ENCODE measurements around the gene MED22. TPM values are rescaled to one million over a fixed set of nuclear protein-coding genes. Genes with fewer than 3 reads are reported as not detected.

Gene MED22
- total and polyA plus RNA-seq, 2 of the 8 experiments (the other 6 are each of a cell fraction or from before 2014, with no cell fraction given): 56.4 to 68.4 TPM

DNA sequence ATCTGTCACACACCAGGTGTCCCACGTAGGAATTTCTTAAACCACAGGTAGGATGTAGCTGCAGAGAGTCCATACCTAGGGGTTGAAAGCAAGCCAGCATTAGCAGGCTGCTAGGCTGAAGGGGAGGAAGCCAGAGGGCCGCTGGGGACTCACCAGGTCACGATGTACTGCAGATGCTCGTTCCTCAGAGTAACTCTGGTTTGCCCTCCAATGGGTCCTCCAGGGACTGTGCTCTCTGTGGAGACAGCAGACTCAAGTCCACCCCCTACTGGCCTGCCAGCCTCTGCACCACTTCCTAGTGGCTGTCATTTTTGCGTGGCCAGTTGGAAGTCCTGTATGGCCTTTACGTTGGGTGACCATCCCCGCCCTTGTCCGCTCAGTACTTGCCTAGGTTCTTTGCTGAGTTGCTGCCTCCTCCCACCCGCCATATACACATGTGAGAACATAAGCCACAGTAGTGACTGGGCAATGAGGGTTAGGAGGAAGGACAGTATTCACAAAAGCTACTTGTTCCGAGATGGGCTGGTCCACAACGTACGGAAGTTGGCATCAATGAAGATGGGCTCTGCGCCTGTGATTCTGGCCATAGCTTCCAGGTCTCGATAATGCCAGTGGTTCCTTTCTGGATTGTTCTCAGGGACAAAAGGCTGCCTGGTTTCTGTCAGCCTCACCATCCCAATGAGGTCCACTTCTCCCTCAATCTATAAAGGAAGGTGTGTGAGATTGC lies 4.1 kb upstream of the MED22 start (continued):
- TF ChIP-seq, protein P1, sequence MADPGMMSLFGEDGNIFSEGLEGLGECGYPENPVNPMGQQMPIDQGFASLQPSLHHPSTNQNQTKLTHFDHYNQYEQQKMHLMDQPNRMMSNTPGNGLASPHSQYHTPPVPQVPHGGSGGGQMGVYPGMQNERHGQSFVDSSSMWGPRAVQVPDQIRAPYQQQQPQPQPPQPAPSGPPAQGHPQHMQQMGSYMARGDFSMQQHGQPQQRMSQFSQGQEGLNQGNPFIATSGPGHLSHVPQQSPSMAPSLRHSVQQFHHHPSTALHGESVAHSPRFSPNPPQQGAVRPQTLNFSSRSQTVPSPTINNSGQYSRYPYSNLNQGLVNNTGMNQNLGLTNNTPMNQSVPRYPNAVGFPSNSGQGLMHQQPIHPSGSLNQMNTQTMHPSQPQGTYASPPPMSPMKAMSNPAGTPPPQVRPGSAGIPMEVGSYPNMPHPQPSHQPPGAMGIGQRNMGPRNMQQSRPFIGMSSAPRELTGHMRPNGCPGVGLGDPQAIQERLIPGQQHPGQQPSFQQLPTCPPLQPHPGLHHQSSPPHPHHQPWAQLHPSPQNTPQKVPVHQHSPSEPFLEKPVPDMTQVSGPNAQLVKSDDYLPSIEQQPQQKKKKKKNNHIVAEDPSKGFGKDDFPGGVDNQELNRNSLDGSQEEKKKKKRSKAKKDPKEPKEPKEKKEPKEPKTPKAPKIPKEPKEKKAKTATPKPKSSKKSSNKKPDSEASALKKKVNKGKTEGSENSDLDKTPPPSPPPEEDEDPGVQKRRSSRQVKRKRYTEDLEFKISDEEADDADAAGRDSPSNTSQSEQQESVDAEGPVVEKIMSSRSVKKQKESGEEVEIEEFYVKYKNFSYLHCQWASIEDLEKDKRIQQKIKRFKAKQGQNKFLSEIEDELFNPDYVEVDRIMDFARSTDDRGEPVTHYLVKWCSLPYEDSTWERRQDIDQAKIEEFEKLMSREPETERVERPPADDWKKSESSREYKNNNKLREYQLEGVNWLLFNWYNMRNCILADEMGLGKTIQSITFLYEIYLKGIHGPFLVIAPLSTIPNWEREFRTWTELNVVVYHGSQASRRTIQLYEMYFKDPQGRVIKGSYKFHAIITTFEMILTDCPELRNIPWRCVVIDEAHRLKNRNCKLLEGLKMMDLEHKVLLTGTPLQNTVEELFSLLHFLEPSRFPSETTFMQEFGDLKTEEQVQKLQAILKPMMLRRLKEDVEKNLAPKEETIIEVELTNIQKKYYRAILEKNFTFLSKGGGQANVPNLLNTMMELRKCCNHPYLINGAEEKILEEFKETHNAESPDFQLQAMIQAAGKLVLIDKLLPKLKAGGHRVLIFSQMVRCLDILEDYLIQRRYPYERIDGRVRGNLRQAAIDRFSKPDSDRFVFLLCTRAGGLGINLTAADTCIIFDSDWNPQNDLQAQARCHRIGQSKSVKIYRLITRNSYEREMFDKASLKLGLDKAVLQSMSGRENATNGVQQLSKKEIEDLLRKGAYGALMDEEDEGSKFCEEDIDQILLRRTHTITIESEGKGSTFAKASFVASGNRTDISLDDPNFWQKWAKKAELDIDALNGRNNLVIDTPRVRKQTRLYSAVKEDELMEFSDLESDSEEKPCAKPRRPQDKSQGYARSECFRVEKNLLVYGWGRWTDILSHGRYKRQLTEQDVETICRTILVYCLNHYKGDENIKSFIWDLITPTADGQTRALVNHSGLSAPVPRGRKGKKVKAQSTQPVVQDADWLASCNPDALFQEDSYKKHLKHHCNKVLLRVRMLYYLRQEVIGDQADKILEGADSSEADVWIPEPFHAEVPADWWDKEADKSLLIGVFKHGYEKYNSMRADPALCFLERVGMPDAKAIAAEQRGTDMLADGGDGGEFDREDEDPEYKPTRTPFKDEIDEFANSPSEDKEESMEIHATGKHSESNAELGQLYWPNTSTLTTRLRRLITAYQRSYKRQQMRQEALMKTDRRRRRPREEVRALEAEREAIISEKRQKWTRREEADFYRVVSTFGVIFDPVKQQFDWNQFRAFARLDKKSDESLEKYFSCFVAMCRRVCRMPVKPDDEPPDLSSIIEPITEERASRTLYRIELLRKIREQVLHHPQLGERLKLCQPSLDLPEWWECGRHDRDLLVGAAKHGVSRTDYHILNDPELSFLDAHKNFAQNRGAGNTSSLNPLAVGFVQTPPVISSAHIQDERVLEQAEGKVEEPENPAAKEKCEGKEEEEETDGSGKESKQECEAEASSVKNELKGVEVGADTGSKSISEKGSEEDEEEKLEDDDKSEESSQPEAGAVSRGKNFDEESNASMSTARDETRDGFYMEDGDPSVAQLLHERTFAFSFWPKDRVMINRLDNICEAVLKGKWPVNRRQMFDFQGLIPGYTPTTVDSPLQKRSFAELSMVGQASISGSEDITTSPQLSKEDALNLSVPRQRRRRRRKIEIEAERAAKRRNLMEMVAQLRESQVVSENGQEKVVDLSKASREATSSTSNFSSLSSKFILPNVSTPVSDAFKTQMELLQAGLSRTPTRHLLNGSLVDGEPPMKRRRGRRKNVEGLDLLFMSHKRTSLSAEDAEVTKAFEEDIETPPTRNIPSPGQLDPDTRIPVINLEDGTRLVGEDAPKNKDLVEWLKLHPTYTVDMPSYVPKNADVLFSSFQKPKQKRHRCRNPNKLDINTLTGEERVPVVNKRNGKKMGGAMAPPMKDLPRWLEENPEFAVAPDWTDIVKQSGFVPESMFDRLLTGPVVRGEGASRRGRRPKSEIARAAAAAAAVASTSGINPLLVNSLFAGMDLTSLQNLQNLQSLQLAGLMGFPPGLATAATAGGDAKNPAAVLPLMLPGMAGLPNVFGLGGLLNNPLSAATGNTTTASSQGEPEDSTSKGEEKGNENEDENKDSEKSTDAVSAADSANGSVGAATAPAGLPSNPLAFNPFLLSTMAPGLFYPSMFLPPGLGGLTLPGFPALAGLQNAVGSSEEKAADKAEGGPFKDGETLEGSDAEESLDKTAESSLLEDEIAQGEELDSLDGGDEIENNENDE (IDR thresholded peaks at IDR 0.05; ENCODE audit: insufficient replicate concordance, low read length): no peak
- 0 out of 2 replicates have a peak, but pooled peaks have one; percentile 14 for TF ChIP-seq BACH1 (IDR thresholded peaks at IDR 0.05; ENCODE audit: low read length)
- TF ChIP-seq SIN3A (conservative IDR thresholded peaks at IDR 0.05 in 1 of 2, IDR thresholded peaks at IDR 0.05 in 1 of 2; ENCODE audit: low read depth in 1 of 2, low read length in 2 of 2): peak; percentile 71 to 86; a peak in 1 of 4 replicates
- TF ChIP-seq JUND (IDR thresholded peaks at IDR 0.05; ENCODE audit: low read length): no peak
- TF ChIP-seq RNF2 (IDR thresholded peaks at IDR 0.05; ENCODE audit: borderline replicate concordance, low read depth, low read length, missing control alignments, poor library complexity, severe bottlenecking): no peak
- TF ChIP-seq, protein P2, sequence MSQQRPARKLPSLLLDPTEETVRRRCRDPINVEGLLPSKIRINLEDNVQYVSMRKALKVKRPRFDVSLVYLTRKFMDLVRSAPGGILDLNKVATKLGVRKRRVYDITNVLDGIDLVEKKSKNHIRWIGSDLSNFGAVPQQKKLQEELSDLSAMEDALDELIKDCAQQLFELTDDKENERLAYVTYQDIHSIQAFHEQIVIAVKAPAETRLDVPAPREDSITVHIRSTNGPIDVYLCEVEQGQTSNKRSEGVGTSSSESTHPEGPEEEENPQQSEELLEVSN (IDR thresholded peaks at IDR 0.05): no peak
- no peak for TF ChIP-seq TEAD4 (IDR thresholded peaks at IDR 0.05; ENCODE audit: low read depth, low read length)
- TF ChIP-seq POLR2AphosphoS5 (IDR thresholded peaks at IDR 0.05; ENCODE audit: low read depth, low read length): peak; percentile 93
- TF ChIP-seq, protein P3, sequence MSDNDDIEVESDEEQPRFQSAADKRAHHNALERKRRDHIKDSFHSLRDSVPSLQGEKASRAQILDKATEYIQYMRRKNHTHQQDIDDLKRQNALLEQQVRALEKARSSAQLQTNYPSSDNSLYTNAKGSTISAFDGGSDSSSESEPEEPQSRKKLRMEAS (IDR thresholded peaks at IDR 0.05): peak; percentile 30

Measured in H1 (cell line).